Measurements from ENCODE around the gene NTM.

NTM gene

DNA sequence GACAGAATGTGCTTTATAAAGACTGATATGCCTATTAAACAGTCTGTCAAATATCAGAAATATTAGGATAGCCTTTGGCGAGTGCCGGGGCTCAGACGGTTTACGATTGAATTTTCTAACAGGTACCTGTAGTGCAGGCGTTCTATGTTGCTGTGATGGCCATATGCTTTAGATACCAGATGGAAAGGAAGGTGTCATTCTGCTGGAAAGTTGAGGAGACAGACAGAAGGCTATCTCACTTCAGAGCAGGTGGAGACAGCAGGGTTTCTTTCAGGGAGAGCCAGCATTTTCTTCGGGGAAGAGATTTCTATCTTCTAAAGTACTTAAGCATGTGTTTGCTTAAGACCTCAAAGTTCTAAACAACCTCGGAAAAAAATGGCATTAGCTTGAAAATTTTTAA is 415.4 kb downstream of the NTM start:
- H4K20me1 ChIP-seq (ENCODE audit: control insufficient read depth, insufficient read depth, low read depth, low read length): no peaks in the 10 kb centered on the region
- H3F3A ChIP-seq (ENCODE audit: control insufficient read depth, insufficient read depth): no peaks in the 10 kb centered on the region
- no peaks in the 10 kb centered on the region for H3K9me3 ChIP-seq (ENCODE audit: control insufficient read depth, insufficient read depth, low read length)
- H3K4me3 ChIP-seq (ENCODE audit: low read length): no peak overlapping the region
- H3K9me2 ChIP-seq (replicated peaks; ENCODE audit: control insufficient read depth, low read length): no peaks in the 10 kb centered on the region
- no peaks in the 10 kb centered on the region for H3K4me1 ChIP-seq (ENCODE audit: control insufficient read depth, low read length)
- no peaks in the 10 kb centered on the region for H3K36me3 ChIP-seq (ENCODE audit: control insufficient read depth, low read length)
- TF ChIP-seq CTCF (IDR thresholded peaks at IDR 0.05; ENCODE audit: low read depth, low read length, poor library complexity, severe bottlenecking): no peak
- TF ChIP-seq EZH2phosphoT487 (IDR thresholded peaks at IDR 0.05; ENCODE audit: borderline replicate concordance, low read length): no peak
- H3K4me2 ChIP-seq (ENCODE audit: low read length): no peak overlapping the region
- no peaks in the 10 kb centered on the region; the same call in 1 of the 2 replicates for H3K27me3 ChIP-seq (ENCODE audit: control insufficient read depth, low read length)
- H3K79me2 ChIP-seq (ENCODE audit: control insufficient read depth, low read length): no peaks in the 10 kb centered on the region
- no peak overlapping the region for H3K27ac ChIP-seq (ENCODE audit: low read depth, low read length)

- no peak overlapping the region for H3K4me3 ChIP-seq (ENCODE audit: low read length)
- no peak overlapping the region for H3K4me2 ChIP-seq (ENCODE audit: low read length)
- no peaks in the 10 kb centered on the region for H3K4me1 ChIP-seq (ENCODE audit: control insufficient read depth, low read length)
- H3K27me3 ChIP-seq (ENCODE audit: control insufficient read depth, low read length): peaks cover 2% of the 10 kb centered on the region; the same call in 1 of the 2 replicates
- no peaks in the 10 kb centered on the region for H3K9me2 ChIP-seq (replicated peaks; ENCODE audit: control insufficient read depth, low read length)
- H4K20me1 ChIP-seq (ENCODE audit: control insufficient read depth, insufficient read depth, low read depth, low read length): no peaks in the 10 kb centered on the region
- H3K36me3 ChIP-seq (ENCODE audit: control insufficient read depth, low read length): no peaks in the 10 kb centered on the region
- TF ChIP-seq EZH2phosphoT487 (IDR thresholded peaks at IDR 0.05; ENCODE audit: borderline replicate concordance, low read length) (no peak), CTCF (IDR thresholded peaks at IDR 0.05; ENCODE audit: low read depth, low read length, poor library complexity, severe bottlenecking) (no peak)
- H3F3A ChIP-seq (ENCODE audit: control insufficient read depth, insufficient read depth): no peaks in the 10 kb centered on the region
- no peaks in the 10 kb centered on the region for H3K9me3 ChIP-seq (ENCODE audit: control insufficient read depth, insufficient read depth, low read length)
- no peaks in the 10 kb centered on the region for H3K79me2 ChIP-seq (ENCODE audit: control insufficient read depth, low read length)
- H3K27ac ChIP-seq (ENCODE audit: low read depth, low read length): no peak overlapping the region
Measured at GRCh38 chr11:131787119-131787518, 416.7 kb downstream of the NTM start.

- Histone ChIP-seq H3K79me2 (ENCODE audit: control insufficient read depth, low read length) (no peaks in the 10 kb centered on the region), H3F3A (ENCODE audit: control insufficient read depth, insufficient read depth) (no peaks in the 10 kb centered on the region), H4K20me1 (ENCODE audit: control insufficient read depth, insufficient read depth, low read depth, low read length) (no peaks in the 10 kb centered on the region), H3K9me2 (replicated peaks; ENCODE audit: control insufficient read depth, low read length) (no peaks in the 10 kb centered on the region), H3K27me3 (ENCODE audit: control insufficient read depth, low read length) (peaks cover 2% of the 10 kb centered on the region; the same call in 1 of the 2 replicates), H3K36me3 (ENCODE audit: control insufficient read depth, low read length) (no peaks in the 10 kb centered on the region), H3K4me1 (ENCODE audit: control insufficient read depth, low read length) (no peaks in the 10 kb centered on the region), H3K4me3 (ENCODE audit: low read length) (no peak overlapping the region), H3K27ac (ENCODE audit: low read depth, low read length) (no peak overlapping the region), H3K9me3 (ENCODE audit: control insufficient read depth, insufficient read depth, low read length) (no peaks in the 10 kb centered on the region), H3K4me2 (ENCODE audit: low read length) (no peak overlapping the region)
- no peak for TF ChIP-seq EZH2phosphoT487 (IDR thresholded peaks at IDR 0.05; ENCODE audit: borderline replicate concordance, low read length)
- TF ChIP-seq CTCF (IDR thresholded peaks at IDR 0.05; ENCODE audit: low read depth, low read length, poor library complexity, severe bottlenecking): no peak
Measured at GRCh38 chr11:131790586-131790985, 420.2 kb downstream of the NTM start.
